Activated CD4-positive, alpha-beta T cell treated with anti-CD3 and anti-CD28 coated beads for 4 hours (primary cell): ENCODE measurements around the gene RASGRP3.

Experiments
- DNase-seq, 2 donors: peaks; one replicate each; pipeline ENCODE4 v3.0.0-alpha.2; 2020

The RASGRP3 gene

GRCh38 chr2:33494155-33494779 lies 17.8 kb downstream of the RASGRP3 start:
- DNase-seq = no peak

GRCh38 chr2:33494877-33495641 lies 18.6 kb downstream of the RASGRP3 start:
- no peak for DNase-seq

- no peak for DNase-seq
Measured at GRCh38 chr2:33495683-33496082, 19.2 kb downstream of the RASGRP3 start.

- DNase-seq = no peak
Measured at GRCh38 chr2:33496150-33496549, 19.7 kb downstream of the RASGRP3 start.

GRCh38 chr2:33496726-33497125 lies 20.3 kb downstream of the RASGRP3 start:
- DNase-seq = no peak

GRCh38 chr2:33497221-33497650 lies 20.8 kb downstream of the RASGRP3 start:
- DNase-seq = no peak

GRCh38 chr2:33498291-33498956 lies 22.0 kb downstream of the RASGRP3 start:
- no peak for DNase-seq

- DNase-seq = no peak
Measured at GRCh38 chr2:33500177-33500576, 23.7 kb downstream of the RASGRP3 start.

GRCh38 chr2:33502025-33502424 lies 25.6 kb downstream of the RASGRP3 start:
- no peak for DNase-seq

- DNase-seq = no peak
Measured at GRCh38 chr2:33503002-33503401, 26.6 kb downstream of the RASGRP3 start.

- DNase-seq = no peak
Measured at GRCh38 chr2:33505966-33506365, 29.5 kb downstream of the RASGRP3 start.

- no peak for DNase-seq
Measured at GRCh38 chr2:33509908-33510585, 33.6 kb downstream of the RASGRP3 start.

- DNase-seq = no peak
Measured at GRCh38 chr2:33510586-33510968, 34.1 kb downstream of the RASGRP3 start.

- no peak for DNase-seq
Measured at GRCh38 chr2:33511141-33511540, 34.7 kb downstream of the RASGRP3 start.

GRCh38 chr2:33512112-33512511 lies 35.7 kb downstream of the RASGRP3 start:
- DNase-seq = no peak

- no peak for DNase-seq
Measured at GRCh38 chr2:33513480-33513879, 37.0 kb downstream of the RASGRP3 start.

- no peak for DNase-seq
Measured at GRCh38 chr2:33516456-33516995, 40.1 kb downstream of the RASGRP3 start.

- DNase-seq = no peak
Measured at GRCh38 chr2:33518200-33518599, 41.8 kb downstream of the RASGRP3 start.

- DNase-seq = no peak
Measured at GRCh38 chr2:33518929-33519328, 42.5 kb downstream of the RASGRP3 start.

- no peak for DNase-seq
Measured at GRCh38 chr2:33521791-33522281, 45.4 kb downstream of the RASGRP3 start.

GRCh38 chr2:33522576-33522975 lies 46.1 kb downstream of the RASGRP3 start:
- no peak for DNase-seq

GRCh38 chr2:33525666-33526065 lies 49.2 kb downstream of the RASGRP3 start:
- DNase-seq = no peak

- DNase-seq = no peak
Measured at GRCh38 chr2:33526132-33526531, 49.7 kb downstream of the RASGRP3 start.
